AG09319 (cell line): ENCODE data around the gene HS3ST4.

Source experiments
- DNase-seq: peaks from one replicate; pipeline ENCODE4 v3.0.0-alpha.2; 2010; ENCODE audit warnings: low read depth; ENCODE audit errors: extremely low read depth
- CTCF ChIP-seq: IDR thresholded peaks from 2 replicates; pipeline ENCODE4 v1.5.1; 2011; ENCODE audit warnings: low read depth, mild to moderate bottlenecking, inconsistent platforms, low read length, moderate library complexity

The HS3ST4 gene

GRCh38 chr16:25709213-25709612, 17.5 kb downstream of the HS3ST4 start:
- DNase-seq, result no peak
- no peak for TF ChIP-seq CTCF

- DNase-seq, result no peak
- TF ChIP-seq CTCF, result no peak
Observed at GRCh38 chr16:25713785-25714570, 22.2 kb downstream of the HS3ST4 start.

GRCh38 chr16:25716186-25716585, 24.4 kb downstream of the HS3ST4 start:
- no peak for TF ChIP-seq CTCF
- DNase-seq, result no peak

- no peak for TF ChIP-seq CTCF
- no peak for DNase-seq
Observed at GRCh38 chr16:25721439-25721838, 29.7 kb downstream of the HS3ST4 start.

- no peak for TF ChIP-seq CTCF
Observed at GRCh38 chr16:25726430-25727098, 34.8 kb downstream of the HS3ST4 start.

GRCh38 chr16:25729188-25729915, 37.6 kb downstream of the HS3ST4 start:
- no peak for DNase-seq
- no peak for TF ChIP-seq CTCF

More at GRCh38 chr16:25726430-25727098, 34.8 kb downstream of the HS3ST4 start:
- no peak for DNase-seq

- no peak for TF ChIP-seq CTCF
- DNase-seq, result no peak
Observed at GRCh38 chr16:25730396-25730795, 38.6 kb downstream of the HS3ST4 start.
